AG10803 (cell line): Measurements from ENCODE around the gene BAMBI.

ENCODE experiments used
- DNase-seq: peaks from one replicate; pipeline ENCODE4 v3.0.0; 2010; ENCODE audit warnings: low read depth
- H3K4me3 ChIP-seq: 2 replicates; pipeline ENCODE4 v1.5.1; 2011; ENCODE audit warnings: mild to moderate bottlenecking, low read length, control low read depth
- CTCF ChIP-seq: conservative IDR thresholded peaks from 2 replicates; pipeline ENCODE4 v1.5.1; 2011; ENCODE audit warnings: mild to moderate bottlenecking, low read length, control low read depth, inconsistent platforms

The BAMBI gene

GRCh38 chr10:28676968-28677887, at the start of gene BAMBI:
BAMBI (plus strand) TSS chr10:28677521; CDS start chr10:28677898, 377 bp downstream.
- H3K4me3 ChIP-seq: peak within 1 kb of the TSS; percentile 76
- peak; percentile 86 for DNase-seq
- TF ChIP-seq CTCF: peak; percentile 37; the same call in 1 of the 2 replicates

- DNase-seq: peak; percentile 74
- no peak overlapping the region for H3K4me3 ChIP-seq
- TF ChIP-seq CTCF: peak; percentile 96
Measured at GRCh38 chr10:28628184-28628893, 49.0 kb upstream of the BAMBI start.

- no peak for TF ChIP-seq CTCF
- no peak overlapping the region for H3K4me3 ChIP-seq
- DNase-seq: no peak
Measured at GRCh38 chr10:28631896-28632583, 45.3 kb upstream of the BAMBI start.

- no peak overlapping the region for H3K4me3 ChIP-seq
- no peak for TF ChIP-seq CTCF
- no peak for DNase-seq
Measured at GRCh38 chr10:28632584-28632945, 44.8 kb upstream of the BAMBI start.

GRCh38 chr10:28633750-28634149, 43.6 kb upstream of the BAMBI start:
- no peak overlapping the region for H3K4me3 ChIP-seq
- DNase-seq: no peak
- TF ChIP-seq CTCF: no peak

GRCh38 chr10:28637346-28637745, 40.0 kb upstream of the BAMBI start:
- H3K4me3 ChIP-seq: no peak overlapping the region
- DNase-seq: no peak
- no peak for TF ChIP-seq CTCF
